OCI-LY3 (cell line): ENCODE measurements around the gene DNAJC19.

Experiments
- CTCF ChIP-seq: fragments of 200-600, 300-600 bp; sonication (generic); IDR thresholded peaks from 2 replicates; pipeline ENCODE4 v1.5.1; 2014; ENCODE audit warnings: antibody characterized with exemption, low read length, low read depth
- EZH2phosphoT487 ChIP-seq: fragments of 200-600 bp; shearing (Covaris generic); IDR thresholded peaks from 2 replicates; pipeline ENCODE4 v1.6.1; 2018; ENCODE audit warnings: antibody characterized with exemption, mixed run types, low read depth

DNA sequence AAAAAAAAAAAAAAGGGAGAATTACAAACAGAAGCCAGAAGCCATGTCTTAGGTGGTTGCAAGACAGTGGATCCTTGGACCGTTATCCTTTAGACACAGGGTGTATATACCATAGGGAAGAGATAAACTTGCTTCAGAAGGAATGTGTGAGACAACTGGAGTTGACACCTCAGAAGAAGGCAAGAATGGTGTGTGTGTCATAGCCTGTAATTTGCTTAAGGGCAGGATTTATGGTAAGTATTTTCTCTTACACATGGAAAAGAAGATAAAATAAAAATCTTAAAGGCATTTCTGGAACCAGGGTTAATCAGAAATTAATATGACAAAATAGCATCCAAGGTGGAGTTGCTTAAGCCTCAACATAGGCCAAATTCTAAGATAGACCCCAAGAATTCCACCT lies 19.3 kb upstream of the DNAJC19 start:
- TF ChIP-seq CTCF (no peak), EZH2phosphoT487 (no peak)
